Parathyroid adenoma (tissue), 2 donors: ENCODE results near the gene MYO5B.
"Not testable (repeated sequence)": the region's sequence is repeated elsewhere in the genome, so short reads cannot be mapped to it uniquely, and the experiment has no call there.

Experiments
- H2AFZ ChIP-seq: fragments of 300-600 bp; sonication (generic); one replicate; pipeline ENCODE4 v1.7.0; 2017; ENCODE audit warnings: antibody characterized with exemption, mild to moderate bottlenecking
- H3K27ac ChIP-seq: fragments of 300-600 bp; sonication (generic); one replicate; pipeline ENCODE4 v1.7.0; 2017
- H3K27me3 ChIP-seq: fragments of 300-600 bp; sonication (generic); one replicate; pipeline ENCODE4 v1.7.0; 2017; ENCODE audit warnings: low read length; ENCODE audit not compliant: control insufficient read depth, insufficient read depth
- H3K36me3 ChIP-seq: fragments of 300-600 bp; sonication (generic); one replicate; pipeline ENCODE4 v1.7.0; 2017; ENCODE audit warnings: low read length; ENCODE audit not compliant: control insufficient read depth, insufficient read depth
- H3K4me1 ChIP-seq: fragments of 300-600 bp; sonication (generic); one replicate; pipeline ENCODE4 v1.7.0; 2017; ENCODE audit warnings: control low read depth
- H3K4me2 ChIP-seq: fragments of 300-600 bp; sonication (generic); one replicate; pipeline ENCODE4 v1.7.0; 2017; ENCODE audit warnings: low read length
- H3K4me3 ChIP-seq: fragments of 300-600 bp; sonication (generic); one replicate; pipeline ENCODE4 v1.7.0; 2017; ENCODE audit warnings: low read depth, low read length
- H3K79me2 ChIP-seq: fragments of 300-600 bp; sonication (generic); one replicate; pipeline ENCODE4 v1.7.0; 2017; ENCODE audit warnings: control low read depth
- H3K9ac ChIP-seq: fragments of 300-600 bp; sonication (generic); one replicate; pipeline ENCODE4 v1.7.0; 2017; ENCODE audit warnings: mild to moderate bottlenecking
- H3K9me3 ChIP-seq: fragments of 300-600 bp; sonication (generic); one replicate; pipeline ENCODE4 v1.7.0; 2017; ENCODE audit warnings: low read length; ENCODE audit not compliant: control insufficient read depth
- CTCF ChIP-seq: fragments of 300-600 bp; sonication (generic); IDR thresholded peaks from one replicate; pipeline ENCODE4 v1.7.0; 2017; ENCODE audit warnings: antibody characterized with exemption, mild to moderate bottlenecking
- donor health status: primary hyperparathyroidism.

The MYO5B gene

GRCh38 chr18:49894517-49895226 is 300.3 kb downstream of the MYO5B start:
- H2AFZ ChIP-seq: no peak overlapping the region
- H3K4me3 ChIP-seq: no peak overlapping the region
- H3K4me2 ChIP-seq: no peak overlapping the region
- H3K9me3 ChIP-seq: no peaks in the 10 kb centered on the region
- TF ChIP-seq CTCF: no peak
- H3K27me3 ChIP-seq: no peaks in the 10 kb centered on the region
- no peak overlapping the region for H3K27ac ChIP-seq
- H3K4me1 ChIP-seq: peaks cover under 1% of the 10 kb centered on the region
- no peaks in the 10 kb centered on the region for H3K79me2 ChIP-seq
- no peaks in the 10 kb centered on the region for H3K36me3 ChIP-seq
- H3K9ac ChIP-seq: no peak overlapping the region

GRCh38 chr18:49893036-49893435 is 301.9 kb downstream of the MYO5B start:
- H3K9ac ChIP-seq: no peak overlapping the region
- no peak overlapping the region for H3K4me3 ChIP-seq
- H3K4me2 ChIP-seq: no peak overlapping the region
- H3K27me3 ChIP-seq: no peaks in the 10 kb centered on the region
- H3K36me3 ChIP-seq: no peaks in the 10 kb centered on the region
- H3K4me1 ChIP-seq: no peaks in the 10 kb centered on the region
- no peaks in the 10 kb centered on the region for H3K79me2 ChIP-seq
- TF ChIP-seq CTCF: no peak
- no peaks in the 10 kb centered on the region for H3K9me3 ChIP-seq
- no peak overlapping the region for H2AFZ ChIP-seq
- no peak overlapping the region for H3K27ac ChIP-seq

- Histone ChIP-seq H3K27me3 (no peaks in the 10 kb centered on the region), H2AFZ (no peak overlapping the region), H3K27ac (no peak overlapping the region), H3K4me3 (no peak overlapping the region), H3K9me3 (no peaks in the 10 kb centered on the region), H3K4me2 (no peak overlapping the region), H3K9ac (no peak overlapping the region), H3K79me2 (no peaks in the 10 kb centered on the region), H3K4me1 (no peaks in the 10 kb centered on the region), H3K36me3 (no peaks in the 10 kb centered on the region)
- no peak for TF ChIP-seq CTCF
These were observed 302.6 kb downstream of the MYO5B start for GRCh38 chr18:49892148-49892924.

- H3K36me3 ChIP-seq: no peaks in the 10 kb centered on the region
- no peak overlapping the region for H3K27ac ChIP-seq
- no peak overlapping the region for H3K4me3 ChIP-seq
- H3K9me3 ChIP-seq: no peaks in the 10 kb centered on the region
- H3K27me3 ChIP-seq: no peaks in the 10 kb centered on the region
- H3K79me2 ChIP-seq: no peaks in the 10 kb centered on the region
- no peak for TF ChIP-seq CTCF
- no peak overlapping the region for H3K9ac ChIP-seq
- H3K4me2 ChIP-seq: no peak overlapping the region
- no peaks in the 10 kb centered on the region for H3K4me1 ChIP-seq
- no peak overlapping the region for H2AFZ ChIP-seq
These were observed 304.9 kb downstream of the MYO5B start for GRCh38 chr18:49890041-49890440.

- not testable (repeated sequence) for H3K27ac ChIP-seq, H3K36me3 ChIP-seq, H3K79me2 ChIP-seq, H3K9ac ChIP-seq, H3K4me3 ChIP-seq, H3K4me2 ChIP-seq, H2AFZ ChIP-seq, H3K4me1 ChIP-seq, H3K27me3 ChIP-seq, H3K9me3 ChIP-seq
These were observed 305.4 kb downstream of the MYO5B start for GRCh38 chr18:49889552-49889951.
